HepG2 (cell line): ENCODE results near the gene APOC4. TPM values are rescaled to one million over a fixed set of nuclear protein-coding genes. Genes with fewer than 3 reads are reported as not detected.
A peak's percentile ranks its signal among the peaks of the same experiment; 100 is the strongest.

Experiments used
- ATAC-seq: fragments of 200-7000 bp; cut with Tn5 transposase; 3 replicates; pipeline ENCODE4 v1.9.1; 2020; ENCODE audit warnings: mild to moderate bottlenecking, moderate library complexity
- BruUV-seq: library from RNA; stranded (reverse); fragments of 400-500 nt; replicated peaks from 2 replicates; lab custom pipeline; 2021; lab: Mats Ljungman, UMichigan
- CTCF ChIA-PET: fragments of 300-600 bp; formaldehyde crosslinking; extraction: SDS; loops from one replicate; lab custom pipeline; 2021; ENCODE audit warnings: low total read pairs, inconsistent platforms, low intra/inter-chr PET ratio; lab: Yijun Ruan, JAX
- POLR2A ChIA-PET: fragments of 350-600 bp; sonication (Branson Sonifier 250); formaldehyde crosslinking; loops from one replicate; lab custom pipeline; 2020; ENCODE audit warnings: antibody characterized with exemption, inconsistent platforms; lab: Yijun Ruan, JAX
- DNase-seq: peaks from one replicate; pipeline ENCODE4 v3.0.0-alpha.2; 2015; ENCODE audit warnings: low spot score
- FAIRE-seq: peaks from 3 replicates; lab custom pipeline; 2011; peaks lifted over from hg19 to GRCh38; lab: Jason Lieb, UNC
- H2AFZ ChIP-seq: one replicate; pipeline ENCODE4 v1.6.1; 2011; ENCODE audit warnings: low read length, inconsistent platforms
- H3K27ac ChIP-seq: fragments of 300-600 bp; 3 replicates; pipeline ENCODE4 v1.8.0; 2011; ENCODE audit warnings: mixed run types, mild to moderate bottlenecking, mixed read lengths, low read length, inconsistent platforms; ENCODE audit not compliant: insufficient read depth; ENCODE audit errors: extremely low read length
- H3K27me3 ChIP-seq, 2 experiments: fragments of 200-600 bp in 1 of 2; 2 replicates in 1 of 2; 3 replicates in 1 of 2; pipeline versions ENCODE4 v1.6.0 to v1.8.0; 2011; ENCODE audit warnings: low read length in 2 of 2, mild to moderate bottlenecking in 2 of 2, moderate library complexity in 2 of 2, inconsistent platforms in 1 of 2; ENCODE audit not compliant: insufficient read depth in 2 of 2, control insufficient read depth in 1 of 2
- H3K36me3 ChIP-seq, 2 experiments: fragments of 200-600 bp in 1 of 2; replicated peaks in 1 of 2; 2 replicates in 1 of 2; 3 replicates in 1 of 2; pipeline versions ENCODE4 v1.5.1 to v1.8.0; 2011; ENCODE audit warnings: low read length in 2 of 2, inconsistent platforms in 1 of 2; ENCODE audit not compliant: insufficient read depth in 2 of 2, control insufficient read depth in 1 of 2
- H3K4me1 ChIP-seq: 2 replicates; pipeline ENCODE4 v1.5.1; 2012; ENCODE audit warnings: low read length, inconsistent platforms; ENCODE audit not compliant: insufficient read depth
- H3K4me2 ChIP-seq: 2 replicates; pipeline ENCODE4 v1.6.0; 2011; ENCODE audit warnings: low read depth, low read length, inconsistent platforms
- H3K4me3 ChIP-seq, 3 experiments: fragments of 200-600 bp in 1 of 3; sonication (generic), shearing (Covaris generic) in 1 of 3; replicated peaks in 1 of 3; 2 replicates each; pipeline ENCODE4 v1.5.1; 2011 to 2016; ENCODE audit warnings: low read length in 3 of 3, inconsistent platforms in 2 of 3, low read depth in 2 of 3, mild to moderate bottlenecking in 2 of 3, control low read depth in 1 of 3, mixed read lengths in 1 of 3; ENCODE audit not compliant: insufficient read depth in 1 of 3
- H3K79me2 ChIP-seq: one replicate; pipeline ENCODE4 v1.6.1; 2011; ENCODE audit warnings: low read length, inconsistent platforms; ENCODE audit not compliant: insufficient read depth
- H3K9ac ChIP-seq: 2 replicates; pipeline ENCODE4 v1.6.0; 2011; ENCODE audit warnings: mild to moderate bottlenecking, low read depth, low read length, inconsistent platforms; ENCODE audit not compliant: insufficient read depth
- H3K9me3 ChIP-seq: 2 replicates; pipeline ENCODE4 v1.5.1; 2012; ENCODE audit warnings: mild to moderate bottlenecking, low read length
- H4K20me1 ChIP-seq: 2 replicates; pipeline ENCODE4 v1.6.0; 2011; ENCODE audit warnings: inconsistent platforms, mild to moderate bottlenecking, low read length, moderate library complexity; ENCODE audit not compliant: insufficient read depth
- AGO2 ChIP-seq: fragments of 200-400 bp; formaldehyde crosslinking; optimal IDR thresholded peaks from 2 replicates; pipeline ENCODE3; 2017; ENCODE audit warnings: mild to moderate bottlenecking, low read depth, low read length, moderate library complexity
- POLR2G ChIP-seq: fragments of 200-400 bp; formaldehyde crosslinking; IDR thresholded peaks from 2 replicates; pipeline ENCODE4 v1.6.1; 2018; ENCODE audit warnings: mild to moderate bottlenecking, low read depth, low read length, moderate library complexity
- RBFOX2 ChIP-seq: fragments of 200-400 bp; formaldehyde crosslinking; IDR thresholded peaks from 2 replicates; pipeline ENCODE4 v1.6.1; 2017; ENCODE audit warnings: low read depth, mild to moderate bottlenecking, low read length
- U2AF1 ChIP-seq: fragments of 200-400 bp; formaldehyde crosslinking; optimal IDR thresholded peaks from 2 replicates; pipeline ENCODE3; 2017; ENCODE audit warnings: mild to moderate bottlenecking, low read depth, low read length
- WGBS: methylation state at CpG from one replicate; pipeline ENCODE4 v1.1.6; 2017; ENCODE audit warnings: low lambda C conversion rate; 5-methylcytosine and 5-hydroxymethylcytosine counted together
- in situ Hi-C: cut with HindIII; loops from 2 replicates; pipeline ENCODE4 v1.10.0; 2017; ENCODE audit warnings: low pct_unique_long_range_greater_than_20kb; ENCODE audit not compliant: extremely low pct_ligation_motif_present
- intact Hi-C: fragments of 100-400 bp; cut with micrococcal nuclease; formaldehyde crosslinking; loops from one replicate; pipeline ENCODE4 v1.10.0; 2022; ENCODE audit not compliant: unreplicated experiment
- polyA plus RNA-seq, 8 experiments: library from polyadenylated mRNA; depleted of rRNA in 3 of 8; stranded (reverse) in 7 of 8; unstranded in 1 of 8; fragments of >200 nt; fragmentation: Illumina TruSeq in 4 of 8; extraction: Trizol in 4 of 8; gene quantifications; 2 replicates each; pipeline versions ENCODE4 v1.2.1 to v1.2.3, GENCODE V29; 2011 to 2016; ENCODE audit warnings: low read depth in 4 of 8, missing spikeins in 1 of 8, mixed read lengths in 1 of 8; ENCODE audit not compliant: insufficient read depth in 1 of 8
- total RNA-seq, 5 experiments: library from RNA; depleted of rRNA; stranded (reverse); fragments of >200 nt; fragmentation: Illumina TruSeq; extraction: Trizol; gene quantifications; 2 replicates each; pipeline ENCODE4 v1.2.3, GENCODE V29; 2016; ENCODE audit warnings: low read depth in 1 of 5
- TF ChIP-seq, protein P1 (sequence below): fragments of 450-650 bp; IDR thresholded peaks from 2 replicates; pipeline ENCODE4 v1.6.1; 2017; ENCODE audit warnings: mild to moderate bottlenecking
- TF ChIP-seq, protein P2 (sequence below): IDR thresholded peaks from 2 replicates; pipeline ENCODE4 v1.6.1; 2016

APOC4 gene
- total and polyA plus RNA-seq, 2 of the 13 experiments (the other 11 are each of a cell fraction or from before 2014, with no cell fraction given) = 0.46 TPM; not detected in 1

DNA sequence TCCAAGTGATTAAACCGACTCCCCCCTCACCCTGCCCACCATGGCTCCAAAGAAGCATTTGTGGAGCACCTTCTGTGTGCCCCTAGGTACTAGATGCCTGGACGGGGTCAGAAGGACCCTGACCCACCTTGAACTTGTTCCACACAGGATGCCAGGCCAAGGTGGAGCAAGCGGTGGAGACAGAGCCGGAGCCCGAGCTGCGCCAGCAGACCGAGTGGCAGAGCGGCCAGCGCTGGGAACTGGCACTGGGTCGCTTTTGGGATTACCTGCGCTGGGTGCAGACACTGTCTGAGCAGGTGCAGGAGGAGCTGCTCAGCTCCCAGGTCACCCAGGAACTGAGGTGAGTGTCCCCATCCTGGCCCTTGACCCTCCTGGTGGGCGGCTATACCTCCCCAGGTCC lies 34.4 kb upstream of the APOC4 start:
- intact Hi-C loops = no loop called here
- H3K9ac ChIP-seq = 0 out of 2 replicates have a peak overlapping the region, but pooled peaks have one; percentile 8

More for the DNA sequence above, 34.4 kb upstream of the APOC4 start:
- peak; percentile 33; the same call in 1 of the 2 replicates for TF ChIP-seq POLR2G
- TF ChIP-seq, protein P1, sequence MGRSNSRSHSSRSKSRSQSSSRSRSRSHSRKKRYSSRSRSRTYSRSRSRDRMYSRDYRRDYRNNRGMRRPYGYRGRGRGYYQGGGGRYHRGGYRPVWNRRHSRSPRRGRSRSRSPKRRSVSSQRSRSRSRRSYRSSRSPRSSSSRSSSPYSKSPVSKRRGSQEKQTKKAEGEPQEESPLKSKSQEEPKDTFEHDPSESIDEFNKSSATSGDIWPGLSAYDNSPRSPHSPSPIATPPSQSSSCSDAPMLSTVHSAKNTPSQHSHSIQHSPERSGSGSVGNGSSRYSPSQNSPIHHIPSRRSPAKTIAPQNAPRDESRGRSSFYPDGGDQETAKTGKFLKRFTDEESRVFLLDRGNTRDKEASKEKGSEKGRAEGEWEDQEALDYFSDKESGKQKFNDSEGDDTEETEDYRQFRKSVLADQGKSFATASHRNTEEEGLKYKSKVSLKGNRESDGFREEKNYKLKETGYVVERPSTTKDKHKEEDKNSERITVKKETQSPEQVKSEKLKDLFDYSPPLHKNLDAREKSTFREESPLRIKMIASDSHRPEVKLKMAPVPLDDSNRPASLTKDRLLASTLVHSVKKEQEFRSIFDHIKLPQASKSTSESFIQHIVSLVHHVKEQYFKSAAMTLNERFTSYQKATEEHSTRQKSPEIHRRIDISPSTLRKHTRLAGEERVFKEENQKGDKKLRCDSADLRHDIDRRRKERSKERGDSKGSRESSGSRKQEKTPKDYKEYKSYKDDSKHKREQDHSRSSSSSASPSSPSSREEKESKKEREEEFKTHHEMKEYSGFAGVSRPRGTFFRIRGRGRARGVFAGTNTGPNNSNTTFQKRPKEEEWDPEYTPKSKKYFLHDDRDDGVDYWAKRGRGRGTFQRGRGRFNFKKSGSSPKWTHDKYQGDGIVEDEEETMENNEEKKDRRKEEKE = no peak
- peak; percentile 67; the same call in 1 of the 2 replicates for TF ChIP-seq RBFOX2
- TF ChIP-seq, protein P2, sequence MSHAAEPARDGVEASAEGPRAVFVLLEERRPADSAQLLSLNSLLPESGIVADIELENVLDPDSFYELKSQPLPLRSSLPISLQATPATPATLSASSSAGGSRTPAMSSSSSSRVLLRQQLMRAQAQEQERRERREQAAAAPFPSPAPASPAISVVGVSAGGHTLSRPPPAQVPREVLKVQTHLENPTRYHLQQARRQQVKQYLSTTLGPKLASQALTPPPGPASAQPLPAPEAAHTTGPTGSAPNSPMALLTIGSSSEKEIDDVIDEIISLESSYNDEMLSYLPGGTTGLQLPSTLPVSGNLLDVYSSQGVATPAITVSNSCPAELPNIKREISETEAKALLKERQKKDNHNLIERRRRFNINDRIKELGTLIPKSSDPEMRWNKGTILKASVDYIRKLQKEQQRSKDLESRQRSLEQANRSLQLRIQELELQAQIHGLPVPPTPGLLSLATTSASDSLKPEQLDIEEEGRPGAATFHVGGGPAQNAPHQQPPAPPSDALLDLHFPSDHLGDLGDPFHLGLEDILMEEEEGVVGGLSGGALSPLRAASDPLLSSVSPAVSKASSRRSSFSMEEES (CRISPR knock-in tag) = no peak
- peak; percentile 86 for TF ChIP-seq AGO2
- TF ChIP-seq U2AF1 = no peak
- TF ChIP-seq, all 625 proteins: peak for 3
- H2AFZ ChIP-seq = no peak overlapping the region
- no peak for FAIRE-seq
- H3K27me3 ChIP-seq = no peaks in the 10 kb centered on the region; a peak in 1 of 5 replicates
- no peak for ATAC-seq
- H4K20me1 ChIP-seq = peaks cover 14% of the 10 kb centered on the region
- CTCF ChIA-PET = no interaction called here
- no peak for DNase-seq
- no peaks in the 10 kb centered on the region for H3K9me3 ChIP-seq
- in situ Hi-C loops = no loop called here
- H3K4me1 ChIP-seq = peaks cover 72% of the 10 kb centered on the region
- 92% methylated on average over 3 of the region's 12 CpGs for WGBS
- POLR2A ChIA-PET = interaction anchor here (1.2 to 14.7 kb wide), 6 partner anchors 12 to 47 kb away, joined by 3 to 317 read pairs (median 22); partner anchors contain the start of genes APOC2 and CLPTM1
- H3K36me3 ChIP-seq = peaks cover 5 to 25% of the 10 kb centered on the region in 2 experiments
- H3K4me2 ChIP-seq = peak overlapping the region; percentile 26; the same call in 1 of the 2 replicates
- H3K79me2 ChIP-seq = peaks cover 20% of the 10 kb centered on the region
- no TSS peak for BruUV-seq
- H3K4me3 ChIP-seq = peak overlapping the region in 1 of 3 experiments; percentile 32; a peak in 1 of 6 replicates
- no peak overlapping the region for H3K27ac ChIP-seq
